ENCODE data around the gene ZBTB2. TPM values are rescaled to one million over a fixed set of nuclear protein-coding genes. Genes with fewer than 3 reads are reported as not detected.
A peak's percentile ranks its signal among the peaks of the same experiment; 100 is the strongest.

The ZBTB2 gene
- total RNA-seq, 1 donor from 2014 or later: 17.5 TPM

- Mint-ChIP-seq H3K9me3 (no peaks in the 10 kb centered on the region), H3K27me3 (ENCODE audit: low read depth) (no peaks in the 10 kb centered on the region), H3K27ac (ENCODE audit: unreplicated experiment) (peak overlapping the region; percentile 36), H3K36me3 (ENCODE audit: low read depth) (peaks cover 46% of the 10 kb centered on the region), H3K4me1 (no peaks in the 10 kb centered on the region), H3K4me3 (no peak overlapping the region)
- TF ChIP-seq CTCF (conservative IDR thresholded peaks at IDR 0.05): no peak
- DNase-seq (ENCODE audit: low read depth, low spot score): no peak
These were observed 22.2 kb upstream of the ZBTB2 start for GRCh38 chr6:151413372-151414145.

GRCh38 chr6:151412909-151413308 is 21.6 kb upstream of the ZBTB2 start:
- no peak overlapping the region for H3K27ac Mint-ChIP-seq (ENCODE audit: unreplicated experiment)
- TF ChIP-seq CTCF (conservative IDR thresholded peaks at IDR 0.05): no peak
- no peaks in the 10 kb centered on the region for H3K4me1 Mint-ChIP-seq
- H3K36me3 Mint-ChIP-seq (ENCODE audit: low read depth): peaks cover 47% of the 10 kb centered on the region
- no peaks in the 10 kb centered on the region for H3K9me3 Mint-ChIP-seq
- no peak overlapping the region for H3K4me3 Mint-ChIP-seq
- DNase-seq (ENCODE audit: low read depth, low spot score): no peak
- H3K27me3 Mint-ChIP-seq (ENCODE audit: low read depth): no peaks in the 10 kb centered on the region

GRCh38 chr6:151409679-151410078 is 18.3 kb upstream of the ZBTB2 start:
- no peak overlapping the region for H3K4me3 Mint-ChIP-seq
- H3K36me3 Mint-ChIP-seq (ENCODE audit: low read depth): peaks cover 41% of the 10 kb centered on the region
- no peak overlapping the region for H3K27ac Mint-ChIP-seq (ENCODE audit: unreplicated experiment)
- no peak for DNase-seq (ENCODE audit: low read depth, low spot score)
- H3K9me3 Mint-ChIP-seq: no peaks in the 10 kb centered on the region
- no peaks in the 10 kb centered on the region for H3K4me1 Mint-ChIP-seq
- TF ChIP-seq CTCF (conservative IDR thresholded peaks at IDR 0.05): no peak
- no peaks in the 10 kb centered on the region for H3K27me3 Mint-ChIP-seq (ENCODE audit: low read depth)

GRCh38 chr6:151409260-151409659 is 17.9 kb upstream of the ZBTB2 start:
- Mint-ChIP-seq H3K36me3 (ENCODE audit: low read depth) (peaks cover 37% of the 10 kb centered on the region), H3K4me1 (no peaks in the 10 kb centered on the region), H3K9me3 (no peaks in the 10 kb centered on the region), H3K27ac (ENCODE audit: unreplicated experiment) (no peak overlapping the region), H3K4me3 (no peak overlapping the region), H3K27me3 (ENCODE audit: low read depth) (no peaks in the 10 kb centered on the region)
- no peak for TF ChIP-seq CTCF (conservative IDR thresholded peaks at IDR 0.05)
- no peak for DNase-seq (ENCODE audit: low read depth, low spot score)

GRCh38 chr6:151408858-151409257 is 17.5 kb upstream of the ZBTB2 start:
- DNase-seq (ENCODE audit: low read depth, low spot score): no peak
- Mint-ChIP-seq H3K9me3 (no peaks in the 10 kb centered on the region), H3K4me3 (no peak overlapping the region), H3K27ac (ENCODE audit: unreplicated experiment) (no peak overlapping the region), H3K4me1 (no peaks in the 10 kb centered on the region), H3K27me3 (ENCODE audit: low read depth) (no peaks in the 10 kb centered on the region), H3K36me3 (ENCODE audit: low read depth) (peaks cover 35% of the 10 kb centered on the region)
- TF ChIP-seq CTCF (conservative IDR thresholded peaks at IDR 0.05): no peak
